ENCODE results near the gene MGAT5.

Gene MGAT5

DNA sequence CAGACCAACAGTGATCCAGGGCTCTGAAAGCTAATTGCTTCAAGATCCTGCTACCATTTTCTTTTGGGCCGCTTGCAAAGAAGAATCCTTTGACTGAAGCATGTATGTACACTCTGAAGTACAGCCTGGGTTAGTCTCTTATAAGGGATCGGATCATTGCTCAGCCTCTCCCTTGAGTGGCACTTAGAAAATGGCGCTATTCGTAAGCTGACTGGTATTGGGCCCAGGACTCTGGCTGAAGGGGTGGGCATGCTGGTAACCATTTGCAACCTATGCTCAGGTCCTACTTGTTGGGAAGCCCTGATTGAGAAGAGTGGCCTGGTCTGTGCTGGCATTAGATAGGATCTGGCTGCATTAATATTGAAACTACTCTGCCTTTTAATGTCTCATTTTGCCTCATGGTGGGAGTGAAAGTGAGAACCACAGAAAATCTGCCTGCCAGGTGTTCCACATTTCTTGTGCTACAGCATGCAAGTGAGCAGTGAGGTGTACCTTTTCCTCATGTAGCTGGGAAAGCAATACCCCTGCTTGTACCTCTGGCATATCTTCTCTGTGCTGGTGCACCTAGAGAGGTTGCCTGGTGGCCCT, 661 bp upstream of the MGAT5 start:
- DNase-seq (ENCODE audit: low read depth in 2 of 3, low spot score in 1 of 3), result no peak

DNA sequence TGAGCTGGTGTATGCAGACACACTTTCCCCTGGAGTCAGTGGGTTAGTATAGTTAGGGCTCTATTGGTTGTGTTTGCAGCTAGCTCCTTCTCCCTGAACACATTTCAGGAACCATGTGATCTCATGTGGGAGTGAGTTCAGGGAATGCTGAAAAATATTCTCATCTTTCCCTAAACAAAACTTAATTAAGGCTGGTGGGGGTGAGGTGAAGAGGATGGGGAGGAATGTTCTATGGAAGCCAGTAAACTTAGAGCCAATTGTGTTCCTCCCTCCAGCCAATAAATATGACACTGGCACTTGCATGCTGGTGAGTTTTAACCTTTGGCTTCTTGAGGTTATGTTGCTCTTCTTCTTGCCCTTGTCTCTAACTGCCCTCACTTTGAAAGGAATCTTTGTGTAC, 952 bp downstream of the MGAT5 start:
- no peak for DNase-seq (ENCODE audit: low read depth in 2 of 3, low spot score in 1 of 3)

DNA sequence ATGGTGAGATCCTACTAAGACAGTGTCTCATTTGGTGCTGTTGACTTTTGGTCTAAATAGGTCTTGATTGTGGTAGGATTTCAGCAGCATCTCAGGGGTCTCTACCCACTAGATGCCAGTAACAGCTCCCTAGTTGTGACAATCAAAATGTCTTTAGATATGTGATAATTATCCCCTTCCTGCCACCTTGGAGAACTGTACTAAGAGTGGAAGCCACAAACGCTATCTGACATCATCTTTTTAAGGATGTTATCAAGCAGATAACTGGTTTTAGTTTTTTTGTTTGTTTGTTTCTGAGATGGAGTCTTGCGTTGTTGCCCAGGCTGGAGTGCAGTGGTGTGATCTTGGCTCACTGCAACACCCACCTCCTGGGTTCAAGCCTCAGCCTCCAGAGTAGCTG, 3.1 kb downstream of the MGAT5 start:
- no peak for DNase-seq (ENCODE audit: low read depth in 2 of 3, low spot score in 1 of 3)

DNA sequence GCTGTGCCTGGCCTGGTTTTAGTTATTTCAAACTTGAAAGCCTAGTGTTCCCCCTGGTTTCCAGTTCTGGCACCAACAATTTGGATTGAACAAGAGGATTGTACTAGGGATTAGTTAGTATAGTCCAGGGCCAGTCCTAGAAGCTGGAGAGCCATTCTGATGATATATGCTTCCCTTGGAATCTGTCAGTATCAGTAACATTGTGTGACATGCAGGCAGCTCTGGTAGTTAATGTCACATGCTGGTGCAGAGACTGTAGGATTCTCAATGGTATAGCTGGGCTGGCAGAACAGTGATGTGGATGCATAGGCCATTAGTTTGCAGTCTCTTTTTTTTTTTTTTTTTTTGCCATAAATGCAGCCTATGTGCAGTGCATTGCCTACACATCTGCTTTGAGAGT, 3.6 kb downstream of the MGAT5 start:
- no peak for DNase-seq (ENCODE audit: low read depth in 2 of 3, low spot score in 1 of 3)

DNA sequence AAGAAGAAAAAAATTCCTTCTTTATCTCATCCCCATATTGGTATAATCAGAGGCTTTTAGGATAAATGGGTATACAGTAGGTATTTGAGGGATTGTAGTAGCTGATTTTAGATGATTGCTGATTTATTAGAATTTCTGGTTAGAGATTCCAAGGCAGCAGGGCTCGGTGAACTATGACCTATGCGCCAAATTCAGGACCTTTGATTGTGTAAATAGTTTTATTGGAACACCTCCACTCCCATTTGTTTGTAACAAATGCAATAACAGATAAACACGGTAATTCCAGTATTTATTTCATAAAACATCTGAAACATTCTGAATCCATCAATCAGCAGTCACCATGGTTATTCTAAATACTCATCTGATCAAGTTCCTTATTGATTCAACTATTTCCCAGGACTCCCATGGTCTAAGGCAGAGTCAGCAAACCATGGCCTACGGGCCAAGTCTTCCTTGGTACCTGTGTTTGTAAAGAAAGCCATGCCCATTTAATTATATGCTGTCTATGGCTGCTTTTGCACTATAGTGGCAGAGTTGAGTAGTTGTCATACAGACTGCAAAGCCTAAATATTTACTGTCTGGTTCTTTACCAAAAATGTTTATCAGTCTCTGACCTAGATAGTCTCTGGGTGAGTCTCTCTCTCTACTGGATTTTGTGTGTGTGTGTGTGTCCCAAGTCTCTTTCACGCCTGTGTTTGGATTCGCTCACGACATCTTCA, 4.3 kb downstream of the MGAT5 start:
- no peak for DNase-seq (ENCODE audit: low read depth in 2 of 3, low spot score in 1 of 3)

DNA sequence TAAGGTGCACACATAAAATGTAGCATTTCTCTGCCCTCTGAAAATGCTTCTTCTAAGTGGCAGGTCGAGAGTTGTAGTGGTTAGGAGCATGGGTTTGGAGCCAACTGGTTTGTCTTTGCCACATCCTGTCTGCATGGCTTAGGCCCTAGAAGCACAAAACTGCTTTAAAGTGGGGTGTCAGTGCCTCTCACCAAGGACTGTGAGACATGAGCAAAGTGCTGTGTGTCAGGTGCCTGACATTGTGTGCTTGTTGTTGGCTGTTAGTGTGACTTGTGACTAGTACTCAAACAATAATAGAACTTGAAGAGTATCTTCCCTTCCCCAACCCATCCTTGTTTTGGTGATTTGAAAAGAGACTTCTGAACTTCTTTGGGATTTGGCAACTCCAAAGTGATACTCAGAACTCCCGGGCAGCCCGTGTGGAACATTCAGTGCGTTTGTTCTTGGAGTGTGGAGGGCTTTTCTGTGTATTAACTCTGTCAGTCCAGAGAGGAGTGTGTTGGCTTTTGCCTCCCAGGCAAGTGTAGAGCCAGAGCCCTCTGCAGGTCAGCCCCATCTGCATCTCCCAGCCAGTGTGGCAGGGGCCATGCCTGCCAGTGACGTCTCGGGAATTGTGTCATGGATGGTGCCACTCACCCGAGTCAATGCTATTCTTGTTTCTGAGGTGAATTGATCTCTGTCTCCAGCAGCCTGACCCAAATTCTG, 5.0 kb downstream of the MGAT5 start:
- no peak for DNase-seq (ENCODE audit: low read depth in 2 of 3, low spot score in 1 of 3)

DNA sequence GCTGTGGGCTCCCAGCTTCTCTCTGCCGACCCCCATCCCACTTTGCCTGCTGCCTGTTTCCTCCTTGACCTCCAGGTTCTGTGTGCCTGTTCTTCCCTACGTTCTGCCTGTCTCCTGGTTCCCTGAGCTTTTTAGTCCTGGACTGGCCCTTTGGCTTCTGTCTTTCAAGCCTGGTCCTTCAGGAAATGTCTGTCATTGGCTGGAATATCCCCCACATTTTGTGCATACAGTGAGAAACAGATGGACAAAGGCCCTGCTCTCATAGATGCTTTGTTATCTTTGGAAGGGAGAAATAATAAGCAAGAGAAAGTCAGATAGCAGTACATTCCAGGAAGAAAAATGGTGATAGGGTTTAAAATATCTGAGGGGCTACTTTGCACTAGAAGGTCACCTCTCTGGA, 5.7 kb downstream of the MGAT5 start:
- DNase-seq (ENCODE audit: low read depth in 2 of 3, low spot score in 1 of 3), result no peak

DNA sequence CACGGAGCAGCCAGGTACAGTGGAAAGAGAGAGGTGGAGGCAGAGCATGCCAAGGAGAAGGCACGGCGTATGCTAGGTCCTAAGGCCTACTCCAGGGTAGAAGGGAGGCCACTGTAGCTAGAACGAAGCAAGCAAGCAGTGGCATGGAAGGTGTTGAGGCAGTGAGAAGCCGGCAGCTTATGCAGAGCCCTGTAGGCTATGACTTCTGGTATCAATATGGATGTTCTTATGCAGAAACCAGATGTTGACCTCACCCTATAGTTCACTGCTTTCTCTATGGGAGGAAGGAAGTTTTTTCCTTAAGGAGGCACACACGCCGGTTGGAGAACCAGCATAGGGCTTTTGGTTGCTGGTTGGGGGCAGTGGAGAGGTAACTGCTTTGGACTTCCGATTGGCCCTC, 6.1 kb downstream of the MGAT5 start:
- no peak for DNase-seq (ENCODE audit: low read depth in 2 of 3, low spot score in 1 of 3)

DNA sequence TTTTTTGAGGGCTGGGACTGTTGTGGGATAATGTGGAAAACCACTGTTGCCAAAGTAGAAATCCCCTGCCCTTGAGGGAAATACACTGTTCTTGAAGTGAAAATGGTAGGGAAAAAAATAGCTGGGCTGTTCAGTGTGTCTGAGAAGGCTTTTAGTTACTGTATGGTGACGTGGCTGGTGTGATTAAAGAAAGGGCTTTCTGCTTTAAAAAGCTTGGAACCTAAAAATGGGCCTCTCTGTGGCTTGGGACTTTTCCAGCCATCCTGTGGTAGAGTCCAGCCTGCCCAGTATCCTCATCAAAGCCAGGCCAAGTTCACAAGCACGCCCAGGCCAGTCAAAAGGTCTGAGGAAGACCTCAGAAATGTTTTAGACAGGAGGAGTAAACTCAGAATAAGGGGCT, 6.8 kb downstream of the MGAT5 start:
- DNase-seq (ENCODE audit: low read depth in 2 of 3, low spot score in 1 of 3), result no peak

DNA sequence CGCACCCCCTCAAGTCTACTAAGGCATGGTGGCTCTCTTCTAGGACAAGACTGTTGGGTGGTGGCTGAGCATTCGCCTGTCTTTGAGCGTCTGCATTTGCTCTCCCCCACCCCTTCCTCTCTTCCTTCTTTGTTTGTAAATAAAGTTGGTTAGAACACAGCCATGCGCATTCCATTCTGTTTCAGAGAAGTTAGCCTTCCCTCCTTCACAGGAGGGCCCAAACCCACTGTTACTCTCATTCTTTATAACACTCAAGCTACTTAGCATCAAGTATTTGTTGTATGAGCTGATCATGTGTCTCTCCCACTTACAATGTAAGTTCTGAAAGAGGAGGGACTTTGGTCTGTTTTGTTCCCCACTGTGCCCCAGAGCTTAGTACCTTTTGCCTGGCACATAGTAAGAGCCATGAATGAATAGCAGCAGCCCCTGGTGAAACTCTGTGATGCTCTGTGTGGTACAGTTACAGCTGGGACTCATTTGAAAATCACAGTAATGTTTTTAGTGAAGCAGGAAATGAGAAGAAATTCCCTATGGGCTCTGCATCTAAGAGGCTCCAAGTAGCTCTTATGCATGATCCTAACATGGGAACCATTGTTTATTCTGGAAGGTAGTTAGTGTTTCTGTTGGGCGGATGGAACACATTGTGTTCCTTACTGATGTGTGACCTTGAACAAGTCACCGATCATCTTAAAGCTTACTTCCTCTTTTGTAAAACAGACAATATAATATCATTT, 7.7 kb downstream of the MGAT5 start:
- no peak for DNase-seq (ENCODE audit: low read depth in 2 of 3, low spot score in 1 of 3)

DNA sequence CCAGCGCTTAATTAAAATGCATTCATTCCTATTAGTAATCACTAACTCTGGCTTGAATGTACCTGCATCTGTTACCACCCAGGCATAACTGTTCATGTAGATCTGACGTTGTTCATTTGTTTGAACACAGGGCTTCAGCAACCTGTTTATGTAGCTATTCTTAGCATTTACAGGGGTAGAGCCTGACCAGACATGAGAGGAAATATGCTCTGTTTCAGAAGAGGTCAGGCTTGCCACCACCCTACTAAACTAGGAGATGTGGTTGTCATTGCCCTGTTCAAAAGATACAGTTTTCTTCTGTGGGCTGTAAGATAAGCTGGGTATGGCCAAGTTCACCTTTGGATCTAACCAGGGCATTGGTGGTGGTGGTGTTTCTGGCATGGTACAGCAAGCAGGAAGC, 8.8 kb downstream of the MGAT5 start:
- DNase-seq (ENCODE audit: low read depth in 2 of 3, low spot score in 1 of 3), result no peak

DNA sequence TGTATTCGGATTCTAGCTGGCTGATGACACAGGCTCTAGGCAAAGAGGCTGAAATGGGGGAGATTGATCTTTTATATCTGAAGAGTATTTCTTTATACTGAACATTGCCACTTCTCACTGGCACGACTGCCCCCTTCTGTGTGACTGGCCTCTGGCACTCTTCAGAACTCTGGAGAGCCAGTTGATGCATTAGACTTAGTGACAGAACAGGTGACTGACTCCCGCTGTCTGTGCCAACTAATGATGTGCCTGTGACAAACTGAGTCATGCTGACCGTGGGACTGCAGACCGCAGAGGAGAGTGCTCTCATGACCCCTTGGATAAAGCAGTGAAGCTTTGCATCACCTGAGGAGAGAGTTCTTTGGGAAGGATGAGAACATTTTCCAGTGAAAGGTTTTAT, 14.4 kb downstream of the MGAT5 start:
- DNase-seq (ENCODE audit: low read depth in 2 of 3, low spot score in 1 of 3), result no peak

DNA sequence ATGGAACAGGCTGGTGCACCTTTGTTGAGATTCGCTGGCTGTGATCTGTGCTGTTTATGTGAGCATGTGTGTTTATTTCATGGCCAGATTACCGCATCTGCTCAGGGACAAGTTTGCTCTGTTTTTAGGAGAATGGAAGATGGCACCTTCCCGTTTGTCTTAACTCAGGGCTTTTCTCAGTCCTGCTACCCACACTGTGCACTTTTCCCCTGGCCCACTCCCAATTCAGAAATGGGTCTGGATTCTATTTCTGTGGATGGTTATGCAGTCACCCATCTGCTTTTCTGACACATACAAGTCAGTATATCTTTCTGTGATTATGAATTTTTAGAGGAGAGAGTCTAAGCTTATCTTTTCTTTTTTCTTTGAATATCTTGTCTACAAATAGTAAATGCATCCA, 15.4 kb downstream of the MGAT5 start:
- DNase-seq (ENCODE audit: low read depth in 2 of 3, low spot score in 1 of 3), result no peak

DNA sequence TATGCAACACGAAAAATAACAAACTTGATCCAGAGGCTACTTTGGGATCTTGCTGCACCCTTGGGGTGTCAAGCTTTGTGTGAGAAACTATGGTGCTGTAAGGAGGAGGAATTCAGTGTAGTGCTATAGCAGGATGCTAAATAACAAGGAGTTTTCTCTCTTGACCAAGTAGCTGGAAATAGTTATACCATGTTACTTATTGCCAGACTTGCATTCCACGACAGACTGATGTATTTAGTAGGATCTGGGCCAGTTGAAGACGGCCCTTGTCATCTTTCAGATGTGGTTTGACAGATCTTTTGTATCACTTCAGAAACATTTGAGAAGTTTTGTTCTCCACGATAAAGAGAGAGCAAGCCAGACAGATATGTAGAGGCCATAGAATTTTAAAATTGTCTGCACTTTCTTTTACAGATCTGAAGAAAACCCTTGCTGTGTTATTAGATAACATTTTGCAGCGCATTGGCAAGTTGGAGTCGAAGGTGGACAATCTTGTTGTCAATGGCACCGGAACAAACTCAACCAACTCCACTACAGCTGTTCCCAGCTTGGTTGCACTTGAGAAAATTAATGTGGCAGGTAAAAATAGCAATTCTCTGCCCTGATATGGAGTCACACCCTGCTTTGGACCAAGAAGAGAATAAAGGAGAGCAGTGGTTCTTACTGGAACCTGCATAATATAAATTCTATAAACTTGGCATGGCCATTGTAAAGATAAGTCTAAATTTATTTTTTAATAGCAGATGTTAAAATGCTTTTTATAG, 16.3 kb downstream of the MGAT5 start:
- no peak for DNase-seq (ENCODE audit: low read depth in 2 of 3, low spot score in 1 of 3)

DNA sequence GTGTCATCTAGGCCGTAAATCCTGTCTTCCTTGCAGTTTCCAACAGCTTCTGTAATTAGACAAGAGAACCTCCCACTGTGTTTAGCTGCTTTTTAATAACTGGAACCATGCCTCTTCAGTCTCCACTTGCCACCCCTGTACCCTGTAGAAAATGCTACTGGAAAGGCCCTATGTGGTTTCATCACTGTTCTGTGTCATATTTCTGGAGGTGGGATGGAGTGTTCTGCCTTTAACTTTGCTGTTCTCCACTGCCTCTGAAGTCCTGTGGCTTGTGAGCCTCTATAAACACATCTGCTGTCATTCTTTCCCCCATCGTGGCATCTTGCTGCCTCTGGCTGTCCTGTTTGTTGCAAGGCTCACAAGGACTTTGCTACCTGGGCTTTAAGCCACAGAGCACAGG, 17.9 kb downstream of the MGAT5 start:
- DNase-seq (ENCODE audit: low read depth in 2 of 3, low spot score in 1 of 3), result no peak

DNA sequence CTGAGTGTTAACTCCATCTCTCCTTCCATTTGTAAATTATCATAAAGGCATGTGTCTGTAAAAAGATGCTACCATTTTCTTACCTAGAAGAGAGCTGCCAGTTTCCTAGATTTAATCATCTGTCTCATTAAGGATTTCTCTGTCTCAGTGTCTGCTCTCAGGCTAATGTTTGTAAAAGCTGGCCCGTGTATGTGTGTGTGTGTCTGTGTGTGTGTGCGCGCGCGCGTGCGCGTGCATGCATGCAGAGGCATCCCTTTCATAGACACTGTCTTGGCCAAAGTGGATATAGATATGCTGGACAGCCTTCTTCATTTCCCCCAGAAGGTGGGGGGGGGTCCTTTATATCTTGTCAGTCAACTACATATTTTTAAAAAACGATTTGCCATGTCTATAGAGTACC, 18.9 kb downstream of the MGAT5 start:
- DNase-seq (ENCODE audit: low read depth in 2 of 3, low spot score in 1 of 3), result no peak

DNA sequence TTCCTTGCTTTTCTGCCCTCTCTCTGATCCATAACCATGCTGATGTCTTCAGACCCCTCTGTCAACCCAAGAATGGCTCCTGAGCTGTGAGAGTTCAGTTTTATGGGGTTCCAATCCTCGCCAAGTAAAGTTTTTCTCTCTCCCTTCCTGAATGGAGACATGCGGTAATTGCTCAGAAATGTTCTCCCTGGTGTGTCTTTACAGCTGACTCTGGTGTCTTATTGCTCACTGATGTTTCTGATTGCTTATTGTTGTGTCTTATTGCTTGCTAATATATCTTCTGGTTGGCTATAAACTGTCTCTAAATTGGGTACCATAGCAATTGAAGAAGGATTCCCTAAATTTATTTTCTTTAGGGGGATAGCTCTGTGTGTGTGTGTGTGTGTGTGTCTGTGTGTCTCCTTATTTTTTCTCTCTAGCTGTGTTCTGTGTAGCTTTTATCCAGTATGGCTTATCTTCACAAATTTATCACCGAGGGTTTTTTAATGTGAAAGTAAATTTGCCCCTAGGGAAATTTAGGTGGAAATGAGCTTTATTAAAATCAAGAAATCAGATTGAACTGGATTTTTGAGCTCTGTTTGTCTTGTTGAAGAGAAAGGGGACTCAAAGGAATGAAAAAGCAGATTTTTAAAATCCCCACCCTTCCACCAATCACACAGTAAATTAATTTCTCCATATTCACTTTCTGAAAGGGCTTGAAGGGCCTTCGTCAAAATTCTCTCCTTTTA, 19.5 kb downstream of the MGAT5 start:
- no peak for DNase-seq (ENCODE audit: low read depth in 2 of 3, low spot score in 1 of 3)

DNA sequence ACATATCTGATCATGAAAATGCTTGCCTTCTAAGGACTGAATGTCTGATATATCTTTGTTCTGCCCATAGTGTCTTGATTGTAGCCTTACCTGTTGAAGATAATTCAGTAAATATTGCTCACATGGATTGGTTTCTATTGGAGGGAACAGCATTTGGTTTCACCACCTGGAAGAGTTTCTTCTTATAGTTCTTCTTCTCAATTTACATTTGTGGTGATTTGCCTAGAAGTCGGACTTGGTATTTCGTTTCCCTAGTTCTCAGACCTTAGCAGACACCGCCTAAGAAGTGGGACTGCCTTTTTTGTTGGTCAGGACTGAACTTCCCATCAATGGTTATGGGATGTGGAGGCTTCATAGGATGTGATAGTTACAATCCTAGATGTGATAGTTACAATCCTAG, 20.2 kb downstream of the MGAT5 start:
- DNase-seq (ENCODE audit: low read depth in 2 of 3, low spot score in 1 of 3), result no peak

DNA sequence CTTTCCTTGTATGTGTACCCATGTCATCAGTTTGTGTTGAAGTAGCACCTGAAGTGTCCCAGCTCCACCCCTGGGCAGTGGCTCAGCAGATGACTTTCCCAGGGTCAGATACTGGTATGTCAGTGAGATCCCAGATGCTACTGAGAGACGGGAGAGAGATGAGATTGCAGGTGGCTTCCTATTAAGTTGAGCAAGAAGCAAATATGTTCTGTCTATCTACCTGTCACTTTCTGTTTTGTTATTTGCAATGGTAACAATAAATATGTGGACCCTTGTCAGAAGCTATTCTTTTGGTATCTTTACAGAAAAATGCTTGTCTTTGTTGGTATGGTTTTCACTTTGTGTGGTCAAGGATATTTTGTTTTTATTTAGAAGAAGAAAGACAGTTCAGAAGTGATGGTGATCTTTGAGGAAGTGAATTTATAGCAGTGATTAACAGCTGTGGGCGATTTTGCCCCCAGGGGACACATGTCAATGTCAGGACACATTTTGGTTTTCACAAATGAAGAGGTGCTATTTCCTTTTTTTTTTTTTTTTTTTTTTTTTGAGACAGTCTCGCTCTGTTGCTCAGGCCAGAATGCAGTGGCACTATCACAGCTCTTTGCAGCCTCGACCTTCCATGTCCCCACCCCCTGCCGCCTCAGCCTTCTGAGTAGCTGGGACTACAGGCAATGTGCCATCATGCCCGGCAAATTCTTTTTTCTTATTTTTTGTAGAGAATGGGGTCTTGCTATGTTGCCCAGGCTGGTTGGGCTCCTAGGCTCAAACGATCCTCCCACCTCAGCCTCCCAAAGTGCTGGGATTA, 21.4 kb downstream of the MGAT5 start:
- no peak for DNase-seq (ENCODE audit: low read depth in 2 of 3, low spot score in 1 of 3)
